ENCODE data around the gene ST13.

- TF ChIP-seq CTCF (IDR thresholded peaks at IDR 0.05) (no peak), POLR2AphosphoS5 (IDR thresholded peaks at IDR 0.05; ENCODE audit: low read depth, low read length) (no peak)
Observed at GRCh38 chr22:40792451-40792850, 64.0 kb downstream of the ST13 start.

Measured in Panc1 (cell line).